RPMI8226 (cell line): ENCODE data around the gene WASHC3.
"Not testable (repeated sequence)": the region's sequence is repeated elsewhere in the genome, so short reads cannot be mapped to it uniquely, and the experiment has no call there.

Experiments used
- DNase-seq: peaks from one replicate; pipeline ENCODE4 v3.0.0-alpha.2; 2015

WASHC3 gene

GRCh38 chr12:102050660-102051430, 10.9 kb downstream of the WASHC3 start:
- DNase-seq: no peak

GRCh38 chr12:102043928-102044327, 17.9 kb downstream of the WASHC3 start:
- no peak for DNase-seq

GRCh38 chr12:102033991-102034745, 27.6 kb downstream of the WASHC3 start:
- no peak for DNase-seq

GRCh38 chr12:102031852-102032251, 29.9 kb downstream of the WASHC3 start:
- DNase-seq: no peak

GRCh38 chr12:102029141-102029540, 32.6 kb downstream of the WASHC3 start:
- DNase-seq: no peak

- no peak for DNase-seq
Observed at GRCh38 chr12:102026728-102027127, 35.1 kb downstream of the WASHC3 start.

GRCh38 chr12:102024765-102025164, 37.0 kb downstream of the WASHC3 start:
- no peak for DNase-seq

- no peak for DNase-seq
Observed at GRCh38 chr12:102023343-102023930, 38.4 kb downstream of the WASHC3 start.

GRCh38 chr12:102022286-102022685, 39.5 kb downstream of the WASHC3 start:
- DNase-seq: no peak

- no peak for DNase-seq
Observed at GRCh38 chr12:102021540-102022246, 40.1 kb downstream of the WASHC3 start.

- DNase-seq: not testable (repeated sequence)
Observed at GRCh38 chr12:102018607-102019006, 43.2 kb downstream of the WASHC3 start.

- no peak for DNase-seq
Observed at GRCh38 chr12:102016472-102016871, 45.3 kb downstream of the WASHC3 start.

- DNase-seq: no peak
Observed at GRCh38 chr12:102010265-102010994, 51.4 kb downstream of the WASHC3 start.

- no peak for DNase-seq
Observed at GRCh38 chr12:102009796-102010195, 52.0 kb downstream of the WASHC3 start.

GRCh38 chr12:102008615-102009126, 53.1 kb downstream of the WASHC3 start:
- DNase-seq: no peak

GRCh38 chr12:102005256-102005655, 56.5 kb downstream of the WASHC3 start:
- DNase-seq: no peak

- DNase-seq: no peak
Observed at GRCh38 chr12:101997102-101997501, 64.7 kb downstream of the WASHC3 start.

- no peak for DNase-seq
Observed at GRCh38 chr12:101995684-101996083, 66.1 kb downstream of the WASHC3 start.

- DNase-seq: no peak
Observed at GRCh38 chr12:101992091-101992490, 69.7 kb downstream of the WASHC3 start.

GRCh38 chr12:101982307-101982706, 79.5 kb downstream of the WASHC3 start:
- DNase-seq: no peak

- DNase-seq: no peak
Observed at GRCh38 chr12:101981868-101982267, 79.9 kb downstream of the WASHC3 start.

GRCh38 chr12:101968770-101969169, 93.0 kb downstream of the WASHC3 start:
- no peak for DNase-seq
